KMS-11 (cell line): Measurements from ENCODE around the gene HDAC4.

Experiments used
- H2AFZ ChIP-seq: fragments of 200-600 bp; sonication (generic); 2 replicates; pipeline ENCODE4 v1.6.1; 2016; ENCODE audit warnings: antibody characterized with exemption, mixed run types, low read depth
- H3K27ac ChIP-seq: fragments of 200-600 bp; sonication (generic); 2 replicates; pipeline ENCODE4 v1.6.1; 2016; ENCODE audit warnings: mild to moderate bottlenecking, mixed run types
- H3K27me3 ChIP-seq: fragments of 200-600 bp; sonication (generic); 2 replicates; pipeline ENCODE4 v1.6.1; 2017; ENCODE audit warnings: mild to moderate bottlenecking, low read depth, mixed run types, moderate library complexity; ENCODE audit not compliant: insufficient read depth
- H3K36me3 ChIP-seq: fragments of 200-600 bp; sonication (generic); 2 replicates; pipeline ENCODE4 v1.6.1; 2017; ENCODE audit warnings: mild to moderate bottlenecking, mixed run types; ENCODE audit not compliant: insufficient read depth
- H3K4me1 ChIP-seq: fragments of 200-600 bp; sonication (generic); 2 replicates; pipeline ENCODE4 v1.6.1; 2016; ENCODE audit warnings: mild to moderate bottlenecking, low read depth, mixed run types; ENCODE audit not compliant: poor library complexity, severe bottlenecking
- H3K4me2 ChIP-seq: fragments of 200-600 bp; sonication (generic); 2 replicates; pipeline ENCODE4 v1.7.0; 2016; ENCODE audit warnings: mild to moderate bottlenecking, mixed run types
- H3K4me3 ChIP-seq: fragments of 200-600 bp; sonication (generic); IDR thresholded peaks from 2 replicates; pipeline ENCODE4 v1.6.1; 2017; ENCODE audit warnings: low read depth, low read length, mixed read lengths; ENCODE audit not compliant: insufficient read depth
- H3K79me2 ChIP-seq: fragments of 200-600 bp; sonication (generic); 2 replicates; pipeline ENCODE4 v1.6.1; 2016; ENCODE audit warnings: low read depth, mixed run types; ENCODE audit not compliant: insufficient read depth
- H3K9ac ChIP-seq: fragments of 200-600 bp; sonication (generic); 2 replicates; pipeline ENCODE4 v1.6.1; 2016; ENCODE audit warnings: mild to moderate bottlenecking, mixed run types
- H4K20me1 ChIP-seq: fragments of 200-600 bp; sonication (generic); 2 replicates; pipeline ENCODE4 v1.6.1; 2016; ENCODE audit warnings: mild to moderate bottlenecking, mixed run types; ENCODE audit not compliant: insufficient read depth
- TF ChIP-seq, protein P1 (sequence below): fragments of 200-600 bp; sonication (generic); conservative IDR thresholded peaks from 2 replicates; pipeline ENCODE4 v1.6.1; 2017; ENCODE audit warnings: low read depth, mild to moderate bottlenecking, antibody characterized with exemption, low read length, moderate library complexity, mixed read lengths

The HDAC4 gene

GRCh38 chr2:239125726-239126675 is 274.8 kb downstream of the HDAC4 start:
- Histone ChIP-seq H3K27ac (no peak overlapping the region), H3K4me3 (no peak overlapping the region), H3K4me1 (no peaks in the 10 kb centered on the region), H4K20me1 (no peaks in the 10 kb centered on the region), H3K27me3 (no peaks in the 10 kb centered on the region), H2AFZ (no peak overlapping the region), H3K4me2 (no peak overlapping the region), H3K9ac (no peak overlapping the region), H3K79me2 (no peaks in the 10 kb centered on the region), H3K36me3 (no peaks in the 10 kb centered on the region)
- TF ChIP-seq, protein P1, sequence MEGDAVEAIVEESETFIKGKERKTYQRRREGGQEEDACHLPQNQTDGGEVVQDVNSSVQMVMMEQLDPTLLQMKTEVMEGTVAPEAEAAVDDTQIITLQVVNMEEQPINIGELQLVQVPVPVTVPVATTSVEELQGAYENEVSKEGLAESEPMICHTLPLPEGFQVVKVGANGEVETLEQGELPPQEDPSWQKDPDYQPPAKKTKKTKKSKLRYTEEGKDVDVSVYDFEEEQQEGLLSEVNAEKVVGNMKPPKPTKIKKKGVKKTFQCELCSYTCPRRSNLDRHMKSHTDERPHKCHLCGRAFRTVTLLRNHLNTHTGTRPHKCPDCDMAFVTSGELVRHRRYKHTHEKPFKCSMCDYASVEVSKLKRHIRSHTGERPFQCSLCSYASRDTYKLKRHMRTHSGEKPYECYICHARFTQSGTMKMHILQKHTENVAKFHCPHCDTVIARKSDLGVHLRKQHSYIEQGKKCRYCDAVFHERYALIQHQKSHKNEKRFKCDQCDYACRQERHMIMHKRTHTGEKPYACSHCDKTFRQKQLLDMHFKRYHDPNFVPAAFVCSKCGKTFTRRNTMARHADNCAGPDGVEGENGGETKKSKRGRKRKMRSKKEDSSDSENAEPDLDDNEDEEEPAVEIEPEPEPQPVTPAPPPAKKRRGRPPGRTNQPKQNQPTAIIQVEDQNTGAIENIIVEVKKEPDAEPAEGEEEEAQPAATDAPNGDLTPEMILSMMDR: no peak

DNA sequence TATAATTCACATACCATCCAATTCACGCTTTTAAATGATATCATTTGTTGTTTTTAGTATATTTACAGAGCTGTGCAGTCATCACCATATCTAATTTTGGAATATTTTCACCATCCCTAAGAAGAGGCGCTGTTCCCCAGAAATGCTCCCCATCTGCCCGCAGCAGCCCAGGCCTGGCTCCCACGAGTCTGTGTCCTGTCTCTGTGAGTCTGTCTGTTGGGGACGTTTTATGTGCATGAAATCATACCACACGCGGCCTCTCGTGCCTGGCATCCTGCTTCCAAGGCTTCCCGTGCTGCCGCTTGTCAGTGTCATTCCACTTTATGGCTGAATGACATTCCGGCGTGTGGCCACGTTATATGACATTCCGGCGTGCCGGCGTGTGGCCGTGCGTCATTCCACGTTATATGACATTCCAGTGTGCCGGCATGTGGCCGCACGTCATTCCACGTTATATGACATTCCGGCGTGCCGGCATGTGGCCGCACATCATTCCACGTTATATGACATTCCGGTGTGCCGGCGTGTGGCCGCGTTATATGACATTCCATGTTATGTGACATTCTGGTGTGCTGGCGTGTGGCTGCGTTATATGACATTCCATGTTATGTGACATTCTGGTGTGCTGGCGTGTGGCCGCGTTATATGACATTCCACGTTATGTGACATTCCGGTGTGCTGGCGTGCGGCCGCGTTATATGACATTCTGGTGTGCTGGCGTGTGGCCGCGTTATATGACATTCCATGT is 276.5 kb downstream of the HDAC4 start:
- H2AFZ ChIP-seq: no peak overlapping the region
- no peaks in the 10 kb centered on the region for H4K20me1 ChIP-seq
- no peaks in the 10 kb centered on the region for H3K36me3 ChIP-seq
- TF ChIP-seq, protein P1: no peak
- no peak overlapping the region for H3K9ac ChIP-seq
- no peak overlapping the region for H3K27ac ChIP-seq
- H3K4me1 ChIP-seq: peaks cover 9% of the 10 kb centered on the region
- no peak overlapping the region for H3K4me2 ChIP-seq
- H3K79me2 ChIP-seq: no peaks in the 10 kb centered on the region
- H3K27me3 ChIP-seq: no peaks in the 10 kb centered on the region
- H3K4me3 ChIP-seq: no peak overlapping the region

DNA sequence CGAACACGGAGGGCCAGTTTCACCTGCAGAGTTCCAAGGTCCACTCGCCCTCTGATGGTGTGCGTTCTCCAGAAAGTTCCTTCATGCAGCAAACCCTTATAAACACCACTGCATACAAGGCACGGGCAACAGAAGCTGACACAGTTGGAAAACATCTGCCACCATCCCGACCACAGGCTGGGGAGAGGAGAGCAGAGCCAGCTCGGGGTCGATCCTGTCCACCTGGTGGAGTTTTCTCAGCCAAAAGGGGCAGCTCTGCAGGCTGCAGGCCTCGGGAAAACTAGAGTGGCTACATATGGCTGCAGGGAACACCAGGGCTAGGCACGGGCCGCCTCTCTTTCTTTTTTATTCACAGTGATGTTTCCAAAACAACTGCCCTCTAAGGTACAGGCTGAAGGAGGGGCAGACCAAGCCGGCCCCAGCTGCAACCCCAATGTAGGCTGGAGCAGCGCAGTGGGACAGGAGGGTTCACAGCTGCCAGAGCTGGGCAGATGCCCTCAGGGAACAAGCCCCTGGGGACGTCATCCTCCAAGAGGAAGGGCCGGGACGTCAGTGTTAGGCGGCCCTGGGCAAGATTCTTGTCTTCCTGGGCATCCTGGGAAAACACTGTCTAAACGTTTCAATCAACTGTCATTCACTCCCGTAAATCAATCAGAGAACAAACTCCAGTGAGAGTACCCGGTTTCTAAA is 278.3 kb downstream of the HDAC4 start:
- H4K20me1 ChIP-seq: no peaks in the 10 kb centered on the region
- no peak overlapping the region for H2AFZ ChIP-seq
- H3K9ac ChIP-seq: no peak overlapping the region
- H3K36me3 ChIP-seq: no peaks in the 10 kb centered on the region
- H3K4me3 ChIP-seq: no peak overlapping the region
- H3K27ac ChIP-seq: no peak overlapping the region
- no peaks in the 10 kb centered on the region for H3K79me2 ChIP-seq
- H3K4me1 ChIP-seq: peaks cover 23% of the 10 kb centered on the region
- H3K27me3 ChIP-seq: no peaks in the 10 kb centered on the region
- TF ChIP-seq, protein P1: no peak
- no peak overlapping the region for H3K4me2 ChIP-seq

DNA sequence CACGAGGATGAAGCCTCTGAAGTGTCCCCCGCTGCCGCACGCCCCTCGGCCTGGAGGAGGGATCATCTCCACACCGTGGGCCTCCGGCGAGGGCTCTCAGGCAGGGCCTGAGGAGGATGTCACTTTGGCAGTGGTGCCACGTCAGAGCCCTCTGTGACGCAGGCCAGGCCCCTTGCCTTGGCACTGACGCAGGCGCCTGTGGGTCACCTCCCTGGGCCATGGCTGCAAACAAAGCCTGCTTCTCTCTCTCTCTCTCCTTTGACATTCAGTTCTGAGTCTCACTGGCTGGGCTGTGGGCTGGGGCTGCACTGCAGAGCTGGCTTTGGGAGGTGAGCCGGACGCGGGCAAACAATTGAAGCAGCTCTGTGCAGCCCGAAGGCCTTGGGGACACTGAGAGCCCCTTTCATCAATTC is 279.2 kb downstream of the HDAC4 start:
- no peak overlapping the region for H3K4me3 ChIP-seq
- no peaks in the 10 kb centered on the region for H4K20me1 ChIP-seq
- H3K4me2 ChIP-seq: no peak overlapping the region
- no peak overlapping the region for H3K27ac ChIP-seq
- H3K36me3 ChIP-seq: no peaks in the 10 kb centered on the region
- H2AFZ ChIP-seq: no peak overlapping the region
- H3K9ac ChIP-seq: no peak overlapping the region
- H3K79me2 ChIP-seq: no peaks in the 10 kb centered on the region
- H3K27me3 ChIP-seq: no peaks in the 10 kb centered on the region
- TF ChIP-seq, protein P1: no peak
- peaks cover 24% of the 10 kb centered on the region for H3K4me1 ChIP-seq
